Duodenal mucosa (tissue), 2 donors: ENCODE measurements around the gene UNC45A.

Experiments
- H3K27ac ChIP-seq: one replicate; pipeline ENCODE4 v1.7.0; 2013; ENCODE audit warnings: low read depth, low read length
- H3K27me3 ChIP-seq, 2 donors: one replicate each; pipeline ENCODE4 v1.7.0; 2013; ENCODE audit warnings: low read length in 2 of 2, control low read depth in 1 of 2; ENCODE audit not compliant: insufficient read depth in 2 of 2, control insufficient read depth in 1 of 2
- H3K36me3 ChIP-seq, 2 donors: one replicate each; pipeline ENCODE4 v1.7.0; 2013; ENCODE audit warnings: low read length in 2 of 2, control low read depth in 1 of 2; ENCODE audit not compliant: insufficient read depth in 2 of 2, control insufficient read depth in 1 of 2
- H3K4me1 ChIP-seq, 2 donors: one replicate each; pipeline ENCODE4 v1.7.0; 2013; ENCODE audit warnings: low read length in 2 of 2, control low read depth in 1 of 2; ENCODE audit not compliant: insufficient read depth in 2 of 2, control insufficient read depth in 1 of 2
- H3K4me3 ChIP-seq, 2 donors: one replicate each; pipeline ENCODE4 v1.7.0; 2013; ENCODE audit warnings: low read length in 2 of 2, low read depth in 1 of 2
- H3K9ac ChIP-seq, 2 donors: one replicate each; pipeline ENCODE4 v1.7.0; 2013; ENCODE audit warnings: low read length in 2 of 2, low read depth in 1 of 2
- H3K9me3 ChIP-seq, 2 donors: one replicate each; pipeline ENCODE4 v1.7.0; 2013; ENCODE audit warnings: low read length in 2 of 2, control low read depth in 1 of 2; ENCODE audit not compliant: control insufficient read depth in 1 of 2

The UNC45A gene

DNA sequence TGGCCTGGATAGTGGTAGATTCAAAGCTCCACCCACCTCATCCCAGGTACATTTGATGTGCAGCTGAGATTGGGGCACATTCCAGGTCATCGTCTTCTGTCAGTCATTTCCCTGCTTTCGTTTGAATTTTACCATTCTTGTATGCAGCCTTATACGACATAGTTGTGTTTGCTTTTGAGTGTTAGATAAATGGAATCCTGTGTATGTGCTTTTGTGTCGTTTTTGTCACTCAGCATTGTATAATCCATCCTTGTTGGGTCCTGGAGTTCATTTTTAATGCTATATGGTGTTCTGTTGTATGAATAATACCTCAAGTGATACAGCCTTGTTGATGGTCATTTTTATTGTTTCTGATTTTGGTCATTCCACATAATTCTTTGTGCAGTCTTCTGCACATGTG is 26.9 kb downstream of the UNC45A start:
- no peaks in the 10 kb centered on the region for H3K27me3 ChIP-seq
- peaks cover 24 to 53% of the 10 kb centered on the region in 2 donors for H3K36me3 ChIP-seq
- H3K9ac ChIP-seq: no peak overlapping the region
- no peak overlapping the region for H3K27ac ChIP-seq
- no peaks in the 10 kb centered on the region for H3K9me3 ChIP-seq
- H3K4me3 ChIP-seq: no peak overlapping the region
- H3K4me1 ChIP-seq: peaks cover 9% of the 10 kb centered on the region in 2 donors

DNA sequence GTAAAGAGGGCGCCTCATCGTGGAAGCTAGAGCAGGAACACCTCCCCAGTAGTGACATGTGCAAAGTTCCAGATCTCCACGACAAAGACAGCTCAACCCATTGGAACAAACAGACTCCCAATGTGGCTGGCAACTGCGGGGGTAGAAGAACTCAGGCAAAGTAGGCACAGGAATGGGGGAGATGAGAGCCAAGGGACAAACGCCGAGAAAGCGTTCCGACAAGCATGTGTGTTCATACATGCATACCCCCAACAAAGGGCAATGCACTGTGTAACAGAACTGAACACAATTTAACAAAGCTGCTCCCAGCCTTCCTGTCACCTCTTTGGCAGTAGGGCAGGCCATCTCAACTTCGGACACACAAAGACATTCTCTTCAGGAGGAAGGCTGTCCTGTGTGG is 31.2 kb downstream of the UNC45A start:
- Histone ChIP-seq H3K4me1 (no peaks in the 10 kb centered on the region), H3K9ac (no peak overlapping the region), H3K27ac (no peak overlapping the region), H3K36me3 (peaks cover 24 to 75% of the 10 kb centered on the region in 2 donors), H3K9me3 (no peaks in the 10 kb centered on the region), H3K4me3 (no peak overlapping the region), H3K27me3 (no peaks in the 10 kb centered on the region)

DNA sequence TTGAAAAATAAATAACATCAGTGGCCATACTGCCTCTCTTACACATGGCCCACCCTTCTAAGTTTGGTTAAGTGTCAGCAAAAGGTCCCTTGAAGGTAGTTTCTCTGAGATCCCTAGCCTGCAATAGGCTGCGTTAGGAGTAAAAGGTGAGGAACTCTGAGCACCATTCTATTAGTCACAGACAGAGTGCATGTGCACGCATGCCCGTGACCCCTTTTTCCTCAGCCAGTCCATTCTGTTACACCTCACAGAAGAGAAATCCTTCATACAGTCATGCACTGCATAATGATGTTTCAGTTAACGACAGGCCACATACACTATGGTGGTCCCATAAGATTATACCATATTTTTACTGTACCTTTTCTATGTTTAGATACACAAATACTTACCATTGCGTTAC is 32.1 kb downstream of the UNC45A start:
- Histone ChIP-seq H3K27ac (no peak overlapping the region), H3K9ac (no peak overlapping the region), H3K4me3 (no peak overlapping the region), H3K4me1 (no peaks in the 10 kb centered on the region), H3K27me3 (no peaks in the 10 kb centered on the region), H3K36me3 (peaks cover 15 to 65% of the 10 kb centered on the region in 2 donors), H3K9me3 (no peaks in the 10 kb centered on the region)

DNA sequence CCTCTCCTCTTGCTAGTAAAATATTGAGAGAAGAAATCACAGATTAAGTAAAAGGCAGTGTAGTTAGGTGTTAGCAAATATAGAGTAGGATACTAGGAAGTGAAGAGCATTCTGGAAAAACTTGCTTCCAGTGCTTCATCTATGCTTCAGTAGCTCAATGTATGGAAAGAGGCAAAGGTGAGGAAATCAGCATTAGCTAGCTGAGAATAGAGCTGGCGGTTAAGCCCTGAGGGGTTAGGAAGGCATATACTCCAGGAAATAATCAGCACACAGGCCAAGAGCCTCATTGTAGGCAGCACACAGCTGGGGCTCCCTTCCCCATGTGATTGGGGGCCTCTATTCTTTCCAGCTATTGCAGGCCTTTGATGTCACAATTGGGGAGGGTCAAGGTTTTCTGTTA is 33.3 kb downstream of the UNC45A start:
- H3K36me3 ChIP-seq: peaks cover 12 to 64% of the 10 kb centered on the region in 2 donors
- H3K27me3 ChIP-seq: no peaks in the 10 kb centered on the region
- no peak overlapping the region for H3K4me3 ChIP-seq
- no peaks in the 10 kb centered on the region for H3K9me3 ChIP-seq
- H3K9ac ChIP-seq: no peak overlapping the region
- H3K4me1 ChIP-seq: no peaks in the 10 kb centered on the region
- H3K27ac ChIP-seq: no peak overlapping the region

DNA sequence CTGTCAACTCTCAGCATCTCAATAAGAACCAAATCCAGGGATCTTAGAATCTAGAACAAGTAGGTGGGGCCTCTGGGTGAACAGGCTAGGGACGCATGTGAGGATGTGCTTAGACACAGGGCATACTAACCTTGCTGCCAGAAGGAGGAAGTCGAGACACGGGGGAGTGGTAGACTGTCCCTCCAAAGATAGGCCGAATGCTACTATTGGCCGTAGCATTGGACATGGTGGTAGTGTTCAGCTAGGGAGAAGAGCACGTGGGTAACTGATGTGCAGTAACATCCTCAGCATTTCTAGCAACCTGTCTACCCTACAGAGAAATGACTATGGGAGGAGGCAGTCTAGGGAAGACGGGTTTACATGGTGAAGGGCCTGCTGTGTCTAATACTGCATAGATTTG is 35.2 kb downstream of the UNC45A start:
- Histone ChIP-seq H3K9me3 (no peaks in the 10 kb centered on the region), H3K4me3 (no peak overlapping the region), H3K36me3 (peaks cover 12 to 65% of the 10 kb centered on the region in 2 donors), H3K27me3 (no peaks in the 10 kb centered on the region), H3K4me1 (no peaks in the 10 kb centered on the region), H3K9ac (no peak overlapping the region), H3K27ac (no peak overlapping the region)

DNA sequence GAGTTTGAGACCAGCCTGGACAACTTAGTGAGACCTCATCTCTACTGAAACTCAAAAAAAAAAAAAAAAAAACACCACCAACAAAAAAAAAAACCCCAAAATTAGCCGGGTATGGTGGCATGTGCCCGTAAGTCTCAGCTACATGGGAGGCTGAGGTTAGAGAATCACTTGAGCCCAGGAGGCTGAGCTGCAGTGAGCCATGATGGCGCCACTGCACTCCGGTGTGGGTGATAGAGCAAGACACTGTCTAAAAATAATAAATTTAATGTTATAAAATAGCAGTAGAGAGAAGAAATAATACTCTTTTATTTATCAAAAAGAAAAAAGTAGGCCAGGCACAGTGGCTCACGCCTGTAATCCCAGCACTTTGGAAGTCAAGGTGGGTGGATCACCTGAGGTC is 37.0 kb downstream of the UNC45A start:
- H3K4me1 ChIP-seq: no peaks in the 10 kb centered on the region
- peaks cover 9 to 51% of the 10 kb centered on the region in 2 donors for H3K36me3 ChIP-seq
- H3K27me3 ChIP-seq: no peaks in the 10 kb centered on the region
- no peaks in the 10 kb centered on the region for H3K9me3 ChIP-seq
- H3K9ac ChIP-seq: no peak overlapping the region
- H3K27ac ChIP-seq: no peak overlapping the region
- H3K4me3 ChIP-seq: no peak overlapping the region

DNA sequence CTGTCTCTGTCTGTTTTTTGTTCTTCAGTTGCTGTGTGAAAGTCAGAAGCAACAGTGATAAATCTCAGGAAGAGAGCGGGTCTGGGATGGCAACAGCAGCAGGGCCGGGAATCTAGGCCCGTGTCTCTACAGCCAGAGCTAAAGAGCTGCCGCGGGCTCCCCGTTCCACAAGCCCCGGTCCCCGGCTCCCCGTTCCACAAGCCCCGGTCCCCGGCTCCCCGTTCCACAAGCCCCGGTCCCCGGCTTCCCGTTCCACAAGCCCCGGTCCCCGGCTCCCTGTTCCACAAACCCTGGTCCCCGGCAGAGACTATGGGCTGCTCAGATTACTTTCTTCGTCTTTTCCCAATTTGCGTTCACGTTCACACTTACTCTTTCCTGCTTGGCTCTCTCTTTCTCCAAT is 39.1 kb downstream of the UNC45A start:
- Histone ChIP-seq H3K27me3 (no peaks in the 10 kb centered on the region), H3K9me3 (no peaks in the 10 kb centered on the region), H3K4me1 (no peaks in the 10 kb centered on the region), H3K27ac (no peak overlapping the region), H3K9ac (no peak overlapping the region), H3K4me3 (no peak overlapping the region), H3K36me3 (peaks cover 4 to 33% of the 10 kb centered on the region in 2 donors)

DNA sequence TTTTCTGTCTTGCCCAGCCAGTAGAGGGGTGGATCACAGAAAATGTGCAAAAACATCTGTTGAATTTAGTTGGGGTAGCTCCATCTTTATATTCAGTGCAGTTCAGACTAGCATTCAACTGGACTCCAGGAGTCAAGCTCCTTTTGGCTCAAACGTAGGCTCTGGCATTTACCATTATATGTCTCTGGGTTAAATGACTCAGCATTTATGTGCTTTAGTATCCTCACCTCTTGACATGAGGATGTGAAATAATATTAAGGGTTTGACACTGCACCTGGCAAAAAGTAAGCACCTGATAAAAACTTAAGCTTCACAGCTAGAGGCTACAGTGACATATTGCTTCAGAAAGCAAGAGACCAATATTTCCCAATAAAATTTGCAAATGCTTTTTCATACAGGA is 44.5 kb downstream of the UNC45A start:
- no peaks in the 10 kb centered on the region for H3K4me1 ChIP-seq
- H3K9ac ChIP-seq: no peak overlapping the region
- peaks cover 0 to 36% of the 10 kb centered on the region in 2 donors for H3K36me3 ChIP-seq
- H3K4me3 ChIP-seq: no peak overlapping the region
- no peak overlapping the region for H3K27ac ChIP-seq
- no peaks in the 10 kb centered on the region for H3K27me3 ChIP-seq
- no peaks in the 10 kb centered on the region for H3K9me3 ChIP-seq

DNA sequence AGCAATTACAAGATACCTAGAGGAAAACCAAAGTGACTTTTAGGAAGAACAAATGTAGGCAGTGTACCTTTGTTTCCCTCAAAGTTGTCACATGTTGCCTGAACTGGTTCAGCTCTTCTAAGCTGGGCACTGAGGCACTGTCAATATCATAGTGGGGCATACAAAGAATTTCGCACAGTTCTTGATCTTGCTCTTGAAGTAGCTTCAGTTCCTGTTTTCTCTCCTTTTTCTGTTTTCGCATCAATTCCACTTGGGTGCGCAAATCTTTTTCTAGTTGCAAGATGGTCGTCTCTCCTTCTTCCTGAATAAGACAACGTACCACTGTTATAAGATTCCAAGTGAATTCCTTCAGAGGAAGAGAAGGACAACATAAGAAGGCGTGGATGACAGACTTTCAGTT is 46.6 kb downstream of the UNC45A start:
- Histone ChIP-seq H3K9me3 (no peaks in the 10 kb centered on the region), H3K4me3 (no peak overlapping the region), H3K36me3 (peaks cover 0 to 35% of the 10 kb centered on the region in 2 donors), H3K27ac (no peak overlapping the region), H3K27me3 (no peaks in the 10 kb centered on the region), H3K4me1 (no peaks in the 10 kb centered on the region), H3K9ac (no peak overlapping the region)

DNA sequence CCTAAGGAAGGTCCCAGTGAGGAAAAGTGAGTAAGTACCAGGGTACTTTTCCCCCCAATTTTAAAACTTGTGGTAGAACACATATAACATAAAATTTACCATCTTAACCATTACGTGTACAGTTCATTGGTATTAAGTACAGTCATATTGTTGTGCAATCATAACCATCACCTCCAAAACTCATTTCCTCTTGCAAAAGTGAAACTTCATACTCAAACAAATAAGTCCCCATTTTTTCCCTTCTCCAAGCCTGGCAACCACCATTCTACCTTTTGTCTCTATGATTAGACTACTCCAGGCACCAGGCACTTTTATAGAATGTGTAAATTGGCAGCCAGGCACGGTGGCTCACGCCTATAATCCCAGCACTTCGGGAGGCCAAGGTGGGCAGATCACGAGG is 47.0 kb downstream of the UNC45A start:
- Histone ChIP-seq H3K36me3 (peaks cover 0 to 35% of the 10 kb centered on the region in 2 donors), H3K27ac (no peak overlapping the region), H3K9ac (no peak overlapping the region), H3K4me3 (no peak overlapping the region), H3K27me3 (no peaks in the 10 kb centered on the region), H3K9me3 (no peaks in the 10 kb centered on the region), H3K4me1 (no peaks in the 10 kb centered on the region)
